ENCODE measurements around the gene CNTN1. TPM values are rescaled to one million over a fixed set of nuclear protein-coding genes. Genes with fewer than 3 reads are reported as not detected.

Gene CNTN1
- total RNA-seq, 2 donors from 2014 or later, result 0.44 to 0.68 TPM

DNA sequence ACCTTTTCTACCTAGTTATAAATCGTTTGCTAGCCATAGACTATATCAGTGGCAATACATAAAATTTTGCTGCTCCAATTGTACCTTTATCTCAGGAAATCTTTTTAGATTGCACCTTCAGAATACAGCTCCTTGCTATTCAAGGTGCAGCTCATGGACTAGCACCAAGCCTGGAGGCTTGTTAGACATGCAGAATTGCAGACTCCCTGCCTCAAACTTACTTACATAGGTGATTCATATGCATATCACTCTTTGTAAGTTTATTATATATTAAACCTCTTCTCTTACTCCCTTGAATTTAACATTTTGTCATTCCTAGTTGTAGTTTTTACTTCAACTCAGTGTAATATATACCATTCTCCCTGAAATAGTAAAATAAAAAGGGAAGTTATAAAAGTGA is 300.4 kb downstream of the CNTN1 start:
- DNase-seq (no peak), ATAC-seq (no peak)
- intact Hi-C loops (cut with DNase I), result no loop called here

DNA sequence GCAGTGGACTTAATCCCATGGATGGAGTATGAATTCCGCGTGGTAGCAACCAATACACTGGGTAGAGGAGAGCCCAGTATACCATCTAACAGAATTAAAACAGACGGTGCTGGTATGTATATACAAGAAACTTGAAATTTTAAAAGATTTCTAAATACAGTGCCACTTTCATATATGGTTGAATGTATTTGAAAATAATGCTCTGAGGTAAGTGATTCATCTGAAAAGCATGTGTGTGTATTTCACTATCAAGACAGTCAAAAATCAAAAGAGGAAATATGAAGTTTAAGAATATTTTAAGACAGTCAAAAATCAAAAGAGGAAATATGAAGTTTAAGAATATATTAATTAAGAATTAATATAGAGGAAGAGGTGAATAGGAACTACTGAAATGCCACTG is 300.9 kb downstream of the CNTN1 start:
- intact Hi-C loops (cut with DNase I), result no loop called here
- DNase-seq, result no peak
- no peak for ATAC-seq

DNA sequence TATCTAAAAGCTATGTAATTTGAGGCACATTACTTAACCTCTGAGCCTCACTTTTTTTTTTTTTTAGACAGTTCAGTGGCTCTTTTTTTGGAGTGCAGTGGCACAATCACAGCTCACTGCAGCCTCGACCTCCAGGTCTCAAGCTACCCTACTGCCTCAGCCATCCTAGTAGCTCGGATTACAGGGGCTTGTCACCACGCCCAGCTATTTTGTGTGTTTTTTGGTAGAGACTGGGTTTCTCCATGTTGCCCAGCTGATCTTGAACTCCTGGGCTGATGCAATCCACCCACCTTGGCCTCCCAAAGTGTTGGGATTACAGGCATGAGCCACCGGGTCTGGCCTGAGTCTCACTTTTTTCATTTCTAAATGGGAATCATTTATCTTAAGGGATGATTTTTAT is 303.9 kb downstream of the CNTN1 start:
- no peak for DNase-seq
- intact Hi-C loops (cut with DNase I), result no loop called here
- ATAC-seq, result no peak

DNA sequence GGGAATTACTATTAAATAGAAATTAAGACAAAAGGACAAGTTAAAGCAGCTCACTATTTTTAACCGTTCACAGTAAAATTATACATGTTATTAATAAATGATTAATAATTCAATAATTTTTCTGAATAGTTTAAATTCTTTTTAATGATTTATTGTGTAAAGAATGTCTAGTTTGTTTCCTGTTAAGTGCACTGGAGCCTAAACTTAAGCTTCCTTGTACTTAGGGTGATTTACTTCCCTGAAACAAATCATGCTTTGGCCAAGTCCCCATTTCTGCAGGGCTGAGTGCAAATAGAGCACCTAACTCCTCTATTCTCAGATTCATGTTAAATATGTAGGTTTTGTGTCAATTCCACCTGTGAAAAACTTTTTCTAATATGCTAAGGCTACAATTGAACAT is 307.0 kb downstream of the CNTN1 start:
- ATAC-seq, result no peak
- no peak for DNase-seq
- intact Hi-C loops (cut with DNase I), result no loop called here

DNA sequence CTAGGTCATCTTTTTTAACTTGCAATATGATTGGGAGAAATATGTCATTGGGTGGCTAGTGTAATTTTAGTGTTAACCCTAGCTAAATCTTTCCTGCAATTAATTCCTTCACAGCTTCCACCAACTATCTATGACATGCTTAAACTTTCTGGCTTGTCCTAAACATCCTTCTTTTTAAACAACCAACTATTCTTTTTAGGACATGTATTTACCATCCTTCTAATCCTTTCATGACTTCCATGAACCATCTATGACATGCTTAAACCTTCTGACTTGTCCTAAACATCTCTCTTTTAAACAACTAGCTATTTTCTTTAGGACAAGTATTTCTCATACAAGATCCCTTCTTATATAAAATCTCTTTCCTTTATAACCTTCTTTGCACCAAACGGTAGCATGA is 316.2 kb downstream of the CNTN1 start:
- DNase-seq, result no peak
- intact Hi-C loops (cut with DNase I), result no loop called here
- ATAC-seq, result no peak

DNA sequence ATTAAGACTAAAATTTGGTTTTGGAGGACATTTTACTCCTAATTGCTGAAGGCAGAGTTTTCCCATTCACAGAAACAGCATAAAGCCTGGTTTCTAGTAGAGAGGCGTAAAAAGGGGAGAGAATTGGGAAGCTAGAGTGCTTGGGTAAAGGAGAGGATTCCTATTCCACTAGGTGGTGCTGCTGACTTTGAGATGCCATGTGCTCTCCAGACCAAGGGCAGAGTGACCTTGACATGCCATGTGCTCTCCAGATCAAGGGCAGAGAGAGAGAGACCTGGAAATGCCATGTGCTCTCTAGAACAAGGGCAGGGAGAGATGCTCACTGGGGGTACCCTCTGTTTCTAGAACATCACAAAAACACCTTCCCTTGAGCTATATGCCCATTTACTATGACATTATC is 319.7 kb downstream of the CNTN1 start:
- ATAC-seq (no peak), DNase-seq (no peak)
- intact Hi-C loops (cut with DNase I), result no loop called here

DNA sequence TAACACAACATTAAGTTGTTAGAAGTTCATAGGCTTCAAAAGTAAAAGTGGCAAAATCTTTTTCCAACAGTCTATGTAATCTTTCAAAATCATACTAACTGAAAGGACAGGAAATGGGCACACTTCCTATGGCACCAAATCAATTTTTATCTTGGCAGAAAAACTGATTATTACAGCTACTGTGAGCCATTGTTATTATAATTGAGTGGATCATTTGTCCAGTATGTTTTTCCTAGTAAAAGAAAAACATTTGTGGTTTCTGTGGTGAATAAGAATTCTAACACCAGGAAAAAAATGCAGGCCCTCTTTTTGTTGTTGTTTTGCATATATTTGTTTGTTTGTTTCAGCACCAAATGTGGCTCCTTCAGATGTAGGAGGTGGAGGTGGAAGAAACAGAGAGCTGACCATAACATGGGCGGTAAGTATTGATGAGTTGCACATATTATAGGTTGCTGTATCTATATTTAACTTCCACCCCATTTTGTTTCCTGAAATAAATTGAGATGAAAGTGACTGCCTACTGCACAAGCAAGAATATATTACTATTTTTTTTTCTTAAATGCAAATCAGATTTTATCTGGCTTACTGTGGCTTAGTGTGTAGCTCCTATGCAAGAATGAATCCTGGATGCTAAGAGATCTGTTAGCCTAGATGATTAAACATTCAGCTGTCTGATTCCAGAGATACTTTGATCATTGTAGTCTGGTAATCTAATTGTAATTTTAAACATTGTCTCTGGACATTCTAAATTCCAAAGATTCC is 321.8 kb downstream of the CNTN1 start:
- intact Hi-C loops (cut with DNase I), result no loop called here
- ATAC-seq (no peak), DNase-seq (no peak)

DNA sequence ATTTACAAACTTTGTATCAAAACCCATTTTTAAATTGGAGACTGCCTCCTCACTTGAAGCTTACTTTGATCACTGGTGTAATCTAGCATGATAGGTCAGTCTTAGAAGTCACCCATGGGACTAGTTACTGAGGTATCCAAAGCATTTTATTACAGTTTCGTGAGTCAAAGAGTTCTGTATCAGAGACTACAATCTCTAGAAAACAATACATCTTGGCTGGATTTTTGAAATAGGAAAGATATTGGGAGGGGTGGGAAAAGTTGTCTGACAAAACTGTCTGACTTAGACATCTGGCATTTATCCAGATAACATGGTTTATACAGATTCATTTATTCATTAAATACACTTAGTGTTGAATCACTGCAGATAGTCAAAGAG is 322.4 kb downstream of the CNTN1 start:
- intact Hi-C loops (cut with DNase I), result no loop called here
- DNase-seq (no peak), ATAC-seq (no peak)

DNA sequence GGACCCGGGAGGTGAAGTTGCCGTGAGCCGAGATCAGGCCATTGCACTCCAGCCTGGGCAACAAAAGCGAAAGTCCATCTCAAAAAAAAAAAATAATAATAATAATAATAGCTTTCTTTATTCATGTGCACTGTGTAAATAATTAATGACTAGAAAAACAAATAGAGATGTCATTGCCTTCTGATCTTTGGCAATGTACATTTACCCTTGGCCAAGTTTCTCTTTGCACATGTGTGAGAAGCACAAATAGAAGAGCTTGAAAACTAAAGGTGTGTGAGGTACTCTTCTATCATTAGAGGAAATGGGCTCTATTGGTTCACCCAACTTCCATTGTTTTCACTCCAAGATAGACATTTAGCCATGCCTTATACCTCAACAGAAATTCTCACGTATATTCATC is 325.8 kb downstream of the CNTN1 start:
- no peak for ATAC-seq
- DNase-seq, result no peak
- intact Hi-C loops (cut with DNase I), result no loop called here

DNA sequence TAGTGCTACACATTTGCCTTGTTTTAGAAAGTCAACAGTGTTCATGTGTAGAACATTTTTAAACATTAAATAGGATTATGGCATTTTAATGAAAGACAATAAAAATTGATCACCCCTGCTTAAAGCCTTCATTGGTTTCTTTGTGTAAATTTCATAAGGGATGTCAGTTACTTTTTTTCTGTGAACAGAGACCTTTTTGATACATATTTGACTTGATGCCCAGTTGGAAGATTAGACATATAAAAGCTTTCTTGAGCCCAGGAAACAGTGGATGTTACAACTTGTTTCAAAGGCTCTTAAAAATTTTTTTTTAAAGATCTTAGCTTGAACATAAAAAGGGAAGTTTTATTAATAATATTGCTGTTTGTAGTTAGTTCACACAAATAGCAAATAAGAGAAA is 327.2 kb downstream of the CNTN1 start:
- no peak for DNase-seq
- ATAC-seq, result no peak
- intact Hi-C loops (cut with DNase I), result no loop called here

DNA sequence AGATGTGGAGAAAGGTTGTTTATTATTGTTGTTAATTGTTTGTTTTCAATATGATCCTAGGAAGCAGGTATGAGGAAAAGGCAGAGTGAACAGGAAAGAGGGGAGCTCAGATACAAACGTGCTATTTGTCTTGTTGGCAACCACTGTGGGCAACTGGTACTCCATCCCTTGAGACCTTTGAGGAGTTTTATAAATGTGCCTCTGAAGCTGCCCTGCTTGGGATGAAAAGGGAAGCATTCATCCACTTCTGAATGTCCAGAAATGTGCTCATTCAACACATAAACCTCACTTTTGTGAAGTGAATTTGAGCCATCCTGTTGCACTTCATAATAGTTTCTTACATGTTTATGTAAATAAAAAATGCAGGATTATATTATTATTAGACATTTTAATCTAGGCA is 331.6 kb downstream of the CNTN1 start:
- intact Hi-C loops (cut with DNase I), result no loop called here
- ATAC-seq (no peak), DNase-seq (no peak)

DNA sequence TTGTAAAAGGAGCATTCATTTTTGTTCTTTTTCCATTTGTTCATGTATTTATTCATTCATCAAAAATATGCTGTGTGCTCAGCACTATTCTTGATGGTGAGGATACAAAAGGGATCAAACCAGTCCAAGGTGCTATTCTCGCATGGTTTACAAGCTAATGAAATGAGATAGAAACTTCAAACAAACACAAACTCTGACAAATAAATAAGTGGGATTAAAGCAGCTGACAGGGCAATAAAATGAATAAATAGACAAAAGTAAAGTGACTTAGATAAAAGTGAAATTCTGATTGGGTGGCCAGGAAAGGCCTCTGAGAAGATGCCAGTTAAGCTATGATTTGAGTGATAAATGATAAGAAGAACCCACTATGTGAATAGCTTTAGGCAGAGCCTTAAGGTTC is 333.9 kb downstream of the CNTN1 start:
- intact Hi-C loops (cut with DNase I), result no loop called here
- no peak for DNase-seq
- no peak for ATAC-seq

DNA sequence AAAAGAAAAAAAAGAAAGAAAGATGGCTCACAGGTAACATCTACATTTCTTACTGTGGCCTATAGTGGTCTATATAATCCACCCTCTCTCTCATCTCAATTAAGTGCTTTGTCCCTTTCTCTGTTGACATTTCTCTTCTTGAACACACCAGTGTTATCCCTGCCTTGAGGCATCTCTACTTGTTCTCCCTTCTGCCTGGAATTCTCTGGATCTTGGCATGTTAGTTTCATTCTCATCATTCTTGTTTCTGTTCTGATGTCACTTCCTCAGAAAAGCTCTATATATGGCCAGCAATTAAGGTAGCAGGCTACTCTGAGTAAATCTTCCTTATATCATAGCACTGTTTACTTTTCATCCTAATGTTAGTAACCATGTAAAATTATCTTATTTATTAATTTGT is 340.1 kb downstream of the CNTN1 start:
- no peak for DNase-seq
- no peak for ATAC-seq
- intact Hi-C loops (cut with DNase I), result no loop called here

DNA sequence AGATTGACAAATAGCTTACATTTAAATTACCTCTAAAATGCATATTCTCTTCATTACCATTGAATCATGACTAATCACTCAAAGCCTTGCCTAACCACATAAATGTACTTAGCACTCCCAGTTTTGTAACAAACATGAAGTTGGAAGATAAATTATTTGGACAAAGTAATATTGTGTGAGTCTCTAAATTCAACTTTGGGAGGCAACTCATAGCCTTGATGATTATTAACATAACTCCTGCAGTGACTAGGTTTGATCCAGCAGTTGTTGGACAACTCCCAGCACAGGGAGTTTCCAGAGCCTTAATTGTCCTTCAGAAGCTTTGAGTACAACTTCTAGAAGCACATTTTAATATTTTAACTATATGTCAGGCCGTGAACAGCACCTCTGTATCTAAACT is 342.4 kb downstream of the CNTN1 start:
- DNase-seq (no peak), ATAC-seq (peak; percentile 15 to 86)
- intact Hi-C loops (cut with DNase I), result no loop called here

DNA sequence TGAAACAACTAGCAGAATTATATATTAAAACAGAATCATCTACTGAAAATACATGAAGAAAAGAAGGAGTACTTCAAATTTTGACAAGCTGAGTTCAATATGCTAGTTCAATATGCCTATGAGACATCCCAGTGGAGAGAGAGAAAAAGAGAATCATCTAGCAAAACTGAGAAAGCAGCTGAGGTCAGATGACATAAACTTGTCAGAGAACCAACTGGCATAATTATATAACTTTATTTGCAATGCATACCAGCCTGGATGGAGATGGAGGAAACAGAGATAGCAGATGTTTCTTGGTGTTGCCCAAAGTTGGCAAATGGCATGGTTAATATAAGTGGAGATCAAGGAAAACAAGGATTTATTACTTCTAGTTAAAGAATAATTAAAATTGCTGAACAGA is 347.2 kb downstream of the CNTN1 start:
- intact Hi-C loops (cut with DNase I), result no loop called here
- no peak for ATAC-seq
- DNase-seq, result no peak

DNA sequence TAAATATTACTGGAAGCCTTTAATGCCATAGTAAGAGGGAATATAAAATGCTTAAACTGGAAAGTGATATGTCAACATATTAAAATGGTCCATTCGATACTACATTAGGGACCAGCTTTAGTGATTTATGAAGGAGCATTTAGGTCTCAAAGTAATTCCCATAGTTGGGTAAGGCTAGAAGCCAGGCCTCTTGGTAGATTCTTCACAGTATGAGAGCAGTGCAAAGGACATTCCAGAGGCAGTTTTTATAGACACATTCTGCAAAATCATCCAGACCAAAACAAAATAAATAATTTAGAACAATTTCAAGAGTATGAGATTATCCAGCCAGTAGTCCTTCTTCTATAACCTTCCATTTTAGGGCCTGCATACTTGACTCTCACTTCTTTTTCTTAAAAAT is 353.3 kb downstream of the CNTN1 start:
- no peak for DNase-seq
- ATAC-seq, result no peak
- intact Hi-C loops (cut with DNase I), result no loop called here

DNA sequence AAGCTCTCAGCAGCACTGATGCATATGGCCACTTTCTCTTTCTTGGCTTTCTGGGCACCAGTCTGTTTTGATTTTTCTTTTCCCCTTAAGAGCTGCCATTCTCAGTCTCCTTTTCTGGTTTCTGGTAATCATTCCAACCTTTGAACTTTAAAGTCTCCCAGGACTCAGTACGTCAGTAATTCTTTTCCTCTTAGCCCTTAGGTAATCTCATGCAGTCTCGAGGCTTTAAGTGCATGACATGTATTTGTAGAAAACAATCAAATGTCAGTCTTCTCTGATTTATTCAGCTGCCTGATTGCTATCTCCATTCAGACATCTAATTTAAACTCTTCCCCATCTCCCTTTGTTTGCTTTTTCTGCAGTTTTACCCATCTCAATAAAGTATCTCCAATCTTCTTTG is 356.8 kb downstream of the CNTN1 start:
- DNase-seq, result no peak
- ATAC-seq, result no peak
- intact Hi-C loops (cut with DNase I), result no loop called here

DNA sequence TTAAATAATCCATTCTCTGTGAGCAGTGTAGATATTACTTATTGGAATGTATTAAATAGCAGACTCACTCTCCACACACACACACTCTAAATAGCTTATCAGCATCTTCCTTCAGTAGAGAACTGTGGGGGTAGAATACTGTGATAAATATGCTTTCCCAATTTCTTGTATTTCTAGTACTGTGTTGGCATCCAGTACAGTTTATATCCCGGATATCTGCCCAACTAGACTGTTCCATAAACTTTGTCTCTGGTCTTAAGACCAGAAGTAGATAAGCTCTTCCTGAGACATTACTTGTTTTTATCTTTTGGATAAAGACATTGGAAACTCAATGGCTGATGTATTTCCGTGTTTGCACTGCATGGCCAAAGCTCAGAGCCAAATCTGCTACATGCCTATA is 359.7 kb downstream of the CNTN1 start:
- intact Hi-C loops (cut with DNase I), result no loop called here
- no peak for DNase-seq
- ATAC-seq, result peak; percentile 38 to 76

DNA sequence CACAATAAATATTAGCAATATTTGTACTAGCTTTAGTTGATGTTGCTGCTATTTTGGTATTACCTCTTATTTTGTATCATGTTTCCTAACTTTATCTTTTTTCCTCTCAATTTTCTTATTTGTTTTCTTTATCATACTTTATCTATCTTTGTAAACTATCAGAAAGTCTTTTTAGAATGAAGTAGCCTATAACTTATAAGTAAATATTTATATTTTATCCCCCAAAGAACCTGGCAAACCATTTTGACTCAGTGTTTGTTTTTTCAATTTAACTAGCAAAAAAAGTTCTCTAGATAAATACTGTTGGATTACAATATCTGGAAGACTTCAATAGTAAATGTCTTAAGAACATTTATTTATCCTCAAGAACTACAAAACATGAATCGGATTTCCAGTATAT is 360.2 kb downstream of the CNTN1 start:
- no peak for DNase-seq
- ATAC-seq, result no peak
- intact Hi-C loops (cut with DNase I), result no loop called here

DNA sequence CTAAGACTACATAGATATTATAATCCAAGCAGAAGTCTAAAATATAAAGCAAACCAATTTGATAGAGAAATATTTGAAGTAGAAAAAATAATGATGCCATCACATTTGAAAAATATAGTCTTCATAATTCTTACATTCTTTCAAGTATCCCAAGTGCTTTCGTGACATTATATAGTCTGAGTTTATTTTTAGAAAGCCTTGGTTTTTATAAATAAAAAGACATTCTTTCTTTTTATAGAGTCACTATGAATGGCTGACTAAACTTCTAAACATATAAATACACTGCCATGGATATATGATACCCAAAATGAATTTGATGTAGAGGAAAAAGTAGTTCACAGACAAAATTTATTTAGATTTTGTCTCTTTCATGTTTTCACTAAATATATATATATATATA is 360.8 kb downstream of the CNTN1 start:
- no peak for DNase-seq
- intact Hi-C loops (cut with DNase I), result no loop called here
- ATAC-seq, result no peak

DNA sequence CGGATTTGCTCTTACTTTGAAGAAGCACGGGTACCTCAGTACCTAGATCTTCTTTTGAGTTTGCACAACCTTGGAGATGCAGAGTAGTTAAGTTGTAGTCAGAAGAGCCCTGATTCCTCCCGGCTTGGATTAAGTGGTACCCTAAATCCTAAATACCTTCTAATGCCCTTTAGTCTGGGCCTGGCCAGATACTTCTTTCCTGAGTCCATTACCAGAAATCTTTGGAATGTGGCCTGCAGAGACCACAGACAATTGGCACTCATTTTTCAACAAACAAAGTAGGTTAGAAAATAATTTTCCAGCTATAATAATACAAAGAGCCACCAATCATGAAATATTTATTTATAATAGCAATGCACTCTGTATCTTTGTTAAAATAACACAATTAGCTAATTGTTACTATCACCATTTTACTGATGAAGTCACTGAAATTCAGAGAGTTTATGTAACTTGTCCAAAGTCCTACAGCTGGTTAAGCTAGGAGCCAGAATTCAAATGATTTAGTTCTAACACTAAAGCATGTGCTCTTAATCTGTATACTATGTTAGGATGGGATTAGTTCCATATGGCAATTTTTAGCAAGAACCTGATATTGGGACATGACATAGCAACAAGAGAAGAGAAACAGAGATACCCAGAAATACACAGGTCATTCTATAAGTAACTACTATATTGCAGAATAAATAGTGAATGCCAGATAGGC is 363.8 kb downstream of the CNTN1 start:
- DNase-seq (no peak), ATAC-seq (no peak)
- intact Hi-C loops (cut with DNase I), result no loop called here

Data from left cardiac atrium (tissue), 4 donors.